Subcutaneous abdominal adipose tissue (tissue), 5 donors: Measurements from ENCODE around the gene TLCD2.
"Not testable (repeated sequence)": the region's sequence is repeated elsewhere in the genome, so short reads cannot be mapped to it uniquely, and the experiment has no call there.

Experiments
- H3K27ac ChIP-seq: one replicate; pipeline ENCODE4 v1.7.0; 2013; ENCODE audit warnings: low read depth, mild to moderate bottlenecking, inconsistent platforms, low read length, moderate library complexity
- H3K27me3 ChIP-seq, 5 donors: one replicate each; pipeline ENCODE4 v1.7.0; 2013; ENCODE audit warnings: low read length in 5 of 5, inconsistent platforms in 1 of 5; ENCODE audit not compliant: control insufficient read depth in 5 of 5, insufficient read depth in 4 of 5
- H3K36me3 ChIP-seq, 5 donors: one replicate each; pipeline ENCODE4 v1.7.0; 2013; ENCODE audit warnings: low read length in 5 of 5; ENCODE audit not compliant: control insufficient read depth in 5 of 5, insufficient read depth in 5 of 5
- H3K4me1 ChIP-seq, 5 donors: one replicate each; pipeline ENCODE4 v1.7.0; 2013; ENCODE audit warnings: low read length in 5 of 5, mild to moderate bottlenecking in 3 of 5, moderate library complexity in 1 of 5; ENCODE audit not compliant: control insufficient read depth in 5 of 5, insufficient read depth in 5 of 5
- H3K4me3 ChIP-seq, 5 donors: one replicate each; pipeline ENCODE4 v1.7.0; 2013; ENCODE audit warnings: low read length in 5 of 5, low read depth in 1 of 5
- H3K9ac ChIP-seq, 5 donors: one replicate each; pipeline ENCODE4 v1.7.0; 2013; ENCODE audit warnings: low read length in 5 of 5, mild to moderate bottlenecking in 4 of 5, moderate library complexity in 3 of 5
- H3K9me3 ChIP-seq, 5 donors: one replicate each; pipeline ENCODE4 v1.7.0; 2013; ENCODE audit warnings: low read length in 5 of 5; ENCODE audit not compliant: control insufficient read depth in 5 of 5
- donor health status: healthy.
- donor health status: healthy.
- donor health status: healthy.
- donor health status: healthy.
- donor health status: healthy.

The TLCD2 gene

GRCh38 chr17:1711804-1712203 lies 1.6 kb upstream of the TLCD2 start:
- no peak overlapping the region for H3K27ac ChIP-seq
- H3K9ac ChIP-seq = peak overlapping the region in 1 of 5 donors; percentile 10
- peaks cover 16 to 53% (median 51%) of the 10 kb centered on the region in 5 donors for H3K4me1 ChIP-seq
- no peaks in the 10 kb centered on the region for H3K9me3 ChIP-seq
- no peaks in the 10 kb centered on the region for H3K27me3 ChIP-seq
- peaks cover 5 to 45% (median 31%) of the 10 kb centered on the region in 5 donors for H3K36me3 ChIP-seq
- no peak overlapping the region for H3K4me3 ChIP-seq

DNA sequence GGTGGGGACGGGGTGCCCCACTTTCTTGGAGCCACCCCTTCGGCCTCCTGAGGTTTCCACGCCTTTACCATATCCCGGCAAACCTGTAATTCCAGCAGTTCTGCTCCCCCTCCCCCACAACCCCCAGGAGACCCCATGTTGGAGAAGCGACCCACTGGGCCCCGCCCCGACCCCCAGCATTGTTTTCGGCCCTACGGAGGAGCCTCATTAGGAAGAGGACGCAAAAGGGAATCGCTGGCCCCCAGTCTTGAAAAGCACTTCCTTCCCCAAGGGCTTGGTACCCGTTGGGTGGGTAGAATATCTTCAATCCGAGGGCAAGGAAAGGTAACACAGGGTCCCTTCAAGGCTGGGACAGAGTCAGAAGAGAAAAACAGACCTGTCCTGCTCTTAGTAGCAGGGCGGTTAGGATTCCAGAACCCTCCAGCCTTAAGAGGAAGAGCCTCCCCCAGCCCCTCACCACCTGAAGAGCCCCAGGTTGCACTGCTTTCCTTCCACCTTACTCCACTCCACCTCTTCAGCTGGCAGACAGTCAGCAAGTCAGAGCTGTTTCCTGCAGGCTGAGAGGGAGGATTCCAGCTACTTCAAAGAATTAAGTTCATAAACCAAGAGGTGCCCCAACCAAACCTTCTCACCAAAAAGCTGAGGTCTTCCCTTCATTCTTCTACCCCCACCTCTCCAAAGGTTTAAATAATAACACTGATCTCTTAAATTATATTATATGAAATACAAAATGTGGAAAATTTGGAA lies 803 bp upstream of the TLCD2 start:
- Histone ChIP-seq H3K4me1 (peaks cover 13 to 50% (median 48%) of the 10 kb centered on the region in 5 donors), H3K36me3 (peaks cover 5 to 45% (median 31%) of the 10 kb centered on the region in 5 donors), H3K27me3 (no peaks in the 10 kb centered on the region), H3K4me3 (peak overlapping the region; percentile 44 to 72 (median 66)), H3K9me3 (no peaks in the 10 kb centered on the region), H3K9ac (peak overlapping the region in 2 of 5 donors; percentile 71 to 73), H3K27ac (peak overlapping the region; percentile 72)

GRCh38 chr17:1709403-1709951 lies 700 bp downstream of the TLCD2 start:
- peaks cover 5 to 45% (median 31%) of the 10 kb centered on the region in 5 donors for H3K36me3 ChIP-seq
- peak overlapping the region in 2 of 5 donors; percentile 77 to 82 for H3K9ac ChIP-seq
- peak overlapping the region; percentile 72 for H3K27ac ChIP-seq
- peaks cover 12 to 45% (median 43%) of the 10 kb centered on the region in 5 donors for H3K4me1 ChIP-seq
- H3K27me3 ChIP-seq = no peaks in the 10 kb centered on the region
- no peaks in the 10 kb centered on the region for H3K9me3 ChIP-seq
- peak overlapping the region; percentile 29 to 72 (median 66) for H3K4me3 ChIP-seq

- not testable (repeated sequence) for H3K4me3 ChIP-seq, H3K9me3 ChIP-seq
- H3K36me3 ChIP-seq = peaks cover 5 to 40% (median 28%) of the 10 kb centered on the region in 5 donors
Measured at GRCh38 chr17:1708791-1709346, 1.3 kb downstream of the TLCD2 start.

GRCh38 chr17:1707107-1707506 lies 3.1 kb downstream of the TLCD2 start:
- Histone ChIP-seq H3K27ac (no peak overlapping the region), H3K9ac (no peak overlapping the region), H3K4me1 (peaks cover 0 to 22% (median 19%) of the 10 kb centered on the region in 5 donors), H3K4me3 (no peak overlapping the region), H3K27me3 (no peaks in the 10 kb centered on the region), H3K9me3 (no peaks in the 10 kb centered on the region), H3K36me3 (peaks cover 3 to 22% (median 11%) of the 10 kb centered on the region in 5 donors)

More at GRCh38 chr17:1708791-1709346, 1.3 kb downstream of the TLCD2 start:
- H3K4me1 ChIP-seq = peaks cover 7 to 39% (median 37%) of the 10 kb centered on the region in 5 donors
- H3K27ac ChIP-seq, H3K9ac ChIP-seq, H3K27me3 ChIP-seq: not testable (repeated sequence)

DNA sequence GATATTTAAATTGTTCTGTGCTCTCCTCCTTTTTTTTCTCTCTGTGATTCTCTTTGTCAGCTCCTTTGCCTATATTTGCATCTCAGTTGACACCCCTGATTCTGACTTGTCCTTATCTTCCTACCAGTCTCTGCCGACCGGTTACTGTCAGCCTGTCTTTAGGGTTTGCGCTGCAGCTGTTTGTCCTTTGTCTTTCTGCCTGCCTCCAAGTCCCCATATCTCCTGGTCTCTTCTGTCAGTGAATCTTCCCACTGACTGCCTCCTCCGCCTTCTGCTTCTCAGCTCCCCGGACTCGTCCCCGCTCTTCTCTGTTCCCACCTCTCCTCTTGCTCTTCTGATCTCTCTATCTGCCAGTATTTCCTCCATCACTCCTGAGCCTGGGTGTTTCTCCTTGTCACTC lies 5.2 kb downstream of the TLCD2 start:
- no peak overlapping the region for H3K27ac ChIP-seq
- H3K9me3 ChIP-seq = no peaks in the 10 kb centered on the region
- no peak overlapping the region for H3K4me3 ChIP-seq
- no peaks in the 10 kb centered on the region for H3K27me3 ChIP-seq
- H3K4me1 ChIP-seq = peaks cover 0 to 7% (median 4%) of the 10 kb centered on the region in 5 donors
- H3K9ac ChIP-seq = peak overlapping the region in 1 of 5 donors; percentile 21
- peaks cover 0 to 10% (median 7%) of the 10 kb centered on the region in 5 donors for H3K36me3 ChIP-seq

- H3K9ac ChIP-seq = no peak overlapping the region
- H3K4me3 ChIP-seq = no peak overlapping the region
Measured at GRCh38 chr17:1703063-1703462, 7.1 kb downstream of the TLCD2 start.

DNA sequence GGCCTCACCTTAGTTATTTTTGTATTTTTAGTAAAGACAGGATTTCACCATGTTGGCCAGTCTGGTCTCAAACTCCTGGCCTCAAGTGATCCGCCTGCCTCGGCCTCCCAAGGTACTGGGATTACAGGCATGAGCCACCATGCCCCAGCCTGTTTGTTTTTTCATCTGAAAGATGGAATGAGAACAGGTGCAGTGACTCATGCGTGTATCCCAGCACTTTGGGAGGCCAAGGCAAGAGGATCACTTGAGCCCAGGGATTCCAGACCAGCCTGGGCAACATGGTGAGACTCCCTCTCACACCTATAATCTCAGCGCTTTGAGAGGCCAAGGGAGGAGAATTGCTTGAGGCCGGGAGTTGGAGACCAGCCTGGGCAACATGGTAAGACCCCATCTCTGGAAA lies 10.3 kb downstream of the TLCD2 start:
- H3K9ac ChIP-seq, H3K4me3 ChIP-seq, H3K27me3 ChIP-seq, H3K36me3 ChIP-seq, H3K4me1 ChIP-seq, H3K9me3 ChIP-seq, H3K27ac ChIP-seq: not testable (repeated sequence)

More at GRCh38 chr17:1703063-1703462, 7.1 kb downstream of the TLCD2 start:
- Histone ChIP-seq H3K36me3 (peaks cover 0 to 8% (median 6%) of the 10 kb centered on the region in 5 donors), H3K4me1 (no peaks in the 10 kb centered on the region), H3K27ac (no peak overlapping the region), H3K9me3 (no peaks in the 10 kb centered on the region), H3K27me3 (no peaks in the 10 kb centered on the region)

DNA sequence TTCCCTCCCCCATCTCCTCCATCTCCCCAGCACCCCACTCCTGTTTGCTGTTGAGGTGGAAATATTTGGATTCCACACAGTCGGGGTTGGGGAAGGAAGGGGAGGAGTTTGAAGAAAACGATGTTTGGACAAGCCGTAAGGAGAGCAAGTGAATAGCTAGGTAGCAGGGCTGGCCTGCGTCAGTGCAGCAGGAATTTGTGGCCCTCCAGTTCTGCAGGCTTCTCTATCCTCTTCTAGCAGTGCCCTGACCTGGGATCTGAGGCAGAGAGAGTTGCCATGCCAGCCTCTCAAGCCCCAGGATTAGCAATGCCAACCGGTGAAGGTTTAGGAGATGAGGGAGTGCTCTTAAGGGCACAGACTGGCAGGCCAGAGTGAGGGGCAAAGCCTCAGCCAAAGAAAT lies 12.5 kb downstream of the TLCD2 start:
- no peaks in the 10 kb centered on the region for H3K4me1 ChIP-seq
- no peaks in the 10 kb centered on the region for H3K27me3 ChIP-seq
- no peak overlapping the region for H3K4me3 ChIP-seq
- H3K36me3 ChIP-seq = no peaks in the 10 kb centered on the region
- no peak overlapping the region for H3K27ac ChIP-seq
- no peak overlapping the region for H3K9ac ChIP-seq
- H3K9me3 ChIP-seq = no peaks in the 10 kb centered on the region

GRCh38 chr17:1695365-1695764 lies 14.8 kb downstream of the TLCD2 start:
- no peak overlapping the region for H3K27ac ChIP-seq
- H3K36me3 ChIP-seq = no peaks in the 10 kb centered on the region
- no peak overlapping the region for H3K9ac ChIP-seq
- no peaks in the 10 kb centered on the region for H3K9me3 ChIP-seq
- no peaks in the 10 kb centered on the region for H3K4me1 ChIP-seq
- H3K4me3 ChIP-seq = no peak overlapping the region
- no peaks in the 10 kb centered on the region for H3K27me3 ChIP-seq
